ENCODE measurements around the gene PTPRM. TPM values are rescaled to one million over a fixed set of nuclear protein-coding genes. Genes with fewer than 3 reads are reported as not detected.

Gene PTPRM
- total and polyA plus RNA-seq, 2 donors (not counting 3 experiments of a cell fraction or from before 2014, with no cell fraction given): 37.4 to 43.7 TPM

GRCh38 chr18:8005870-8006569 lies 438.9 kb downstream of the PTPRM start:
- FAIRE-seq (no peak), DNase-seq (ENCODE audit: low read depth, low spot score) (no peak)
- H3K9ac ChIP-seq (replicated peaks; ENCODE audit: extremely low read depth, insufficient read depth, low read length): no peak overlapping the region
- H3K27ac ChIP-seq (ENCODE audit: insufficient read depth, low read depth, low read length): no peak overlapping the region
- H2AFZ ChIP-seq (ENCODE audit: low read depth, low read length): no peak overlapping the region
- ChIA-PET POLR2A (no interaction called here), CTCF (no interaction called here)
- TF ChIP-seq EZH2 (IDR thresholded peaks at IDR 0.05; ENCODE audit: borderline replicate concordance, low read depth, low read length, severe bottlenecking): no peak
- TF ChIP-seq GATA2 (IDR thresholded peaks at IDR 0.05; ENCODE audit: insufficient read depth, insufficient read length, low read depth, low read length): no peak
- no peak for TF ChIP-seq MYC (IDR thresholded peaks at IDR 0.05; ENCODE audit: low read depth, low read length)
- no peak for TF ChIP-seq MAX (IDR thresholded peaks at IDR 0.05; ENCODE audit: insufficient read depth, insufficient read length)
- TF ChIP-seq CTCF (IDR thresholded peaks at IDR 0.05; ENCODE audit: extremely low read depth in 1 of 2, insufficient read depth in 1 of 2, low read depth in 1 of 2, low read length in 2 of 2): no peak
- TF ChIP-seq POLR2AphosphoS5 (IDR thresholded peaks at IDR 0.05; ENCODE audit: insufficient read depth, low read depth, low read length): no peak
- H3K4me3 ChIP-seq (replicated peaks in 1 of 3; ENCODE audit: insufficient read depth in 1 of 3, low read depth in 1 of 3, low read length in 3 of 3): no peak overlapping the region
- no TSS peak for BruUV-seq (replicated peaks)
- intact Hi-C loops (cut with micrococcal nuclease) (no loop called here), dilution Hi-C loops (cut with MboI; ENCODE audit: extremely low pct_ligation_motif_present, low sequenced_read_pairs) (no loop called here)
- H3K4me2 ChIP-seq (ENCODE audit: insufficient read depth, low read length): no peak overlapping the region
- H3K9me1 ChIP-seq (replicated peaks; ENCODE audit: control insufficient read depth, extremely low read depth, insufficient read depth, low read length): no peaks in the 10 kb centered on the region
- H3K9me3 ChIP-seq (replicated peaks; ENCODE audit: control insufficient read depth, insufficient read depth, low read length): no peaks in the 10 kb centered on the region
- no peaks in the 10 kb centered on the region for H4K20me1 ChIP-seq (replicated peaks; ENCODE audit: control insufficient read depth, extremely low read depth, insufficient read depth, low read length)
- no peaks in the 10 kb centered on the region for H3K4me1 ChIP-seq (ENCODE audit: control insufficient read depth, extremely low read depth, insufficient read depth, low read length)
- H3K36me3 ChIP-seq (ENCODE audit: control insufficient read depth in 2 of 2, extremely low read depth in 1 of 2, insufficient read depth in 2 of 2, low read length in 2 of 2): no peaks in the 10 kb centered on the region
- no peaks in the 10 kb centered on the region for H3K27me3 ChIP-seq (ENCODE audit: control insufficient read depth in 2 of 2, insufficient read depth in 2 of 2, low read length in 2 of 2)
- no peaks in the 10 kb centered on the region for H3K79me2 ChIP-seq (ENCODE audit: control insufficient read depth, insufficient read depth, low read length)

Measured in endothelial cell of umbilical vein (primary cell).